ENCODE results near the gene RASAL1.

The RASAL1 gene

DNA sequence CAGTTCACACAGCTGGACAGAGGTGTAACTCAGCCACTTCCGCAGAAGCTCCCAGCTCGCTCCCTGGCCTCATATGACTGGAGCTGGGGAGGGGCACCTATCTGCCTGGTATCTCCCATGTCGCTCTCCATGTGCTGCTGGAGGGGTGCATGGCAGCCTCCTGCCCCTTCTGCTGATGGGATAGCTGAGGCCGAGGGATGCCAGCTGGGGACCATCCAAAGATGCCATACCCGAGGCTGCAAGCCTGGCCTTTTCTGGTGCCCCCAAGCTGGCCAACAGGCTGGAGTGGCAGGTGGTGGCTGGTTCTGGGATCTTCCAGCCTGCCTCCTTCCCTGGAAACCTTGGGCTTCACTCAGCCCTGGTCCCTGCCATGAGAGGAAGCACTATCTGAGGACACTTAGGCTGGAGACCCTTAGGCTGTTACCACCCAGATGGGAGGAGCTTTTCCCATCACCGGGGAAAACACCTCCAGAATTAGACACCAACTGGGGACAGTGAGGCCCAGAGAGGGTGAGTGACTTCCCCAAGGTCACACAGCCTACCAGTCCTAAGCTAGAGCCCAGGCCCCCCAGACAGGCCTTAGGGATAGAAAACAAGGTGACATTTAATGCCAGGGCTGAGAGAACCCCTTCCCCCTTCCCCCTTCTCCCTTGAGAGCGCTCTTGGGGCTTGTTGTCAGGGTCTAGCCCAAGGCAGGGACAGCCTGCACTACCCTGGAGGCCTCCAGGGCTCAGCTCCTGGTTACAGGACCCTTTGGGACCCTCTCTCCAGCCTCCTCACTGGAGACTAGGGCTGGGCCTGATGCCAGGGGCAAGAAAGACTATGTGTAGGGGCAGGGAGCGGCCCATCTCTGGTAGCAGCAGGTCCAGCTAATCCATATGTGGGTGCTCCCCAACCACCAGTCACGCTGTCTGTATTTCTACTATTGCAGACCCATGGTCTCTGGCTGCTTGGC is 71.9 kb downstream of the RASAL1 start:
- no peak overlapping the region for H3K4me2 ChIP-seq (ENCODE audit: low read length, poor library complexity, severe bottlenecking)

DNA sequence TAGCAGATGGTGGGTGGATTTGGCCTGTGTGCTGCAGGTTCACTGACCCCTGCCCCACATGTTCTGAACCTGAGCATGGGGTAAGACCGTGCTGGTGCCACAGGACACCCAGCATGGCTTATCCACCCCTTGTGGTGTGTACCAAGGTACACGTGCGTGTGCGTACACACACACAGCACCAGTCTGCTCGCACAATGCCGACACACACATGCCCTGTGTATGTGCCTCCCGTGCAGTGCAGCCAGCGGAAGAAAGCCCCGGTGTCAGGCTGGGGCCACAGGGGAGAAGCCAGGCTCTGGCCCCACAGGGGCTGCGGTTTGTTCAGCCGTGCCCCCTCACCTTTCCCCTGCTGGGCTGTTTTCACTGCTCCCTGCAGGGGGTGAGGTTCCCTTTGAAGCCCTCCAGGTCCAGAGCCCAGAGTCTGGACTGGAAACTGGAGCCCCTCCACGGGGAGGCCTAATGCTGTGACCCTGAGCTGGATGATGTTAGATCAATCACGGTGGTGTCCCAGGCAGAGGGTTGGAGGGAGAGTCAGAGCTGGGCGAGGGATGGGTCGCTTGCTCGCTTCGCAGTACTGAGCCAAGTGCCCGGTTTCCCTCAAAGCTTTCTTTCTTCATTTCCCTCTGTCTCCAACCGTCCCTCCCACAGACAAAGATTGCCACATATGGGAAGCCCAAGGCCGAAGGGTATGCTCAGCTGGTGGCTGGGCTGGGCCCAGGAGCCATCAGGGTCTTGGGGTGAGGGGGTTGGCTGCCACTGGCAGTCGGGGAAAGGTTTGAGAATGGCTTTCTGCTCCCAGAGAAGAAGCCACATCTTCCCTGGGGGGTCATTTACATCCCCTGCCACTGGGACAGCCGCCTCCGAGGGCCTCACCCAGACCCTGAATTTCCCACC is 72.8 kb downstream of the RASAL1 start:
- peaks cover 64 to 92% of the 10 kb centered on the region in 2 experiments for H3K27me3 ChIP-seq (ENCODE audit: control insufficient read depth in 1 of 2, insufficient read depth in 1 of 2, low read length in 2 of 2)
- H2AK5ac ChIP-seq (ENCODE audit: low read length, severe bottlenecking), result no peak overlapping the region
- H3K4me1 ChIP-seq (ENCODE audit: control insufficient read depth, insufficient read depth, low read depth, low read length), result peaks cover 11% of the 10 kb centered on the region
- H3K14ac ChIP-seq (ENCODE audit: low read length in 2 of 2), result no peak overlapping the region
- H3K9ac ChIP-seq (ENCODE audit: low read length), result no peak overlapping the region
- no peak overlapping the region for H4K8ac ChIP-seq (ENCODE audit: low read length)
- no peak overlapping the region for H4K91ac ChIP-seq (ENCODE audit: low read length)
- no peak overlapping the region for H2BK120ac ChIP-seq (ENCODE audit: low read depth, low read length)
- no peak overlapping the region for H3K4ac ChIP-seq (ENCODE audit: low read depth in 1 of 2, low read length in 2 of 2)
- no peak overlapping the region for H3K27ac ChIP-seq (ENCODE audit: low read length, poor library complexity, severe bottlenecking)
- DNase-seq, result no peak
- no peak overlapping the region for H3K4me3 ChIP-seq (ENCODE audit: insufficient read depth in 1 of 2, low read depth in 1 of 2, low read length in 2 of 2)
- no peak overlapping the region for H3K4me2 ChIP-seq (ENCODE audit: low read length, poor library complexity, severe bottlenecking)
- no peak overlapping the region for H2AFZ ChIP-seq (ENCODE audit: low read depth, low read length)
- no peak overlapping the region for H3K23ac ChIP-seq (ENCODE audit: low read length in 2 of 2)
- no peak overlapping the region for H3K18ac ChIP-seq (ENCODE audit: low read depth in 1 of 2, low read length in 2 of 2)
- no peaks in the 10 kb centered on the region for H3K79me1 ChIP-seq (replicated peaks; ENCODE audit: low read length, poor library complexity, severe bottlenecking)
- WGBS, result 61% methylated on average over 18 of the region's 23 CpGs
- no peak overlapping the region for H2BK12ac ChIP-seq (ENCODE audit: low read length in 2 of 2)
- H3K36me3 ChIP-seq (ENCODE audit: control insufficient read depth in 1 of 2, insufficient read depth in 2 of 2, low read depth in 1 of 2, low read length in 2 of 2), result no peaks in the 10 kb centered on the region
- no peak overlapping the region for H2BK5ac ChIP-seq (ENCODE audit: low read depth, low read length, poor library complexity, severe bottlenecking)
- H2BK15ac ChIP-seq (ENCODE audit: low read depth, poor library complexity, severe bottlenecking), result no peak overlapping the region
- no peaks in the 10 kb centered on the region for H3K9me3 ChIP-seq (ENCODE audit: control insufficient read depth, low read length)

More for the DNA sequence above, 71.9 kb downstream of the RASAL1 start:
- Histone ChIP-seq H3K79me1 (replicated peaks; ENCODE audit: low read length, poor library complexity, severe bottlenecking) (no peaks in the 10 kb centered on the region), H2AK5ac (ENCODE audit: low read length, severe bottlenecking) (no peak overlapping the region), H3K4me3 (ENCODE audit: insufficient read depth in 1 of 2, low read depth in 1 of 2, low read length in 2 of 2) (no peak overlapping the region), H3K9ac (ENCODE audit: low read length) (no peak overlapping the region), H4K91ac (ENCODE audit: low read length) (no peak overlapping the region), H2BK5ac (ENCODE audit: low read depth, low read length, poor library complexity, severe bottlenecking) (no peak overlapping the region), H3K18ac (ENCODE audit: low read depth in 1 of 2, low read length in 2 of 2) (no peak overlapping the region), H3K27me3 (ENCODE audit: control insufficient read depth in 1 of 2, insufficient read depth in 1 of 2, low read length in 2 of 2) (peaks cover 62 to 91% of the 10 kb centered on the region in 2 experiments), H2BK15ac (ENCODE audit: low read depth, poor library complexity, severe bottlenecking) (no peak overlapping the region), H3K4me1 (ENCODE audit: control insufficient read depth, insufficient read depth, low read depth, low read length) (peaks cover 11% of the 10 kb centered on the region), H3K4ac (ENCODE audit: low read depth in 1 of 2, low read length in 2 of 2) (no peak overlapping the region), H4K8ac (ENCODE audit: low read length) (no peak overlapping the region), H2BK120ac (ENCODE audit: low read depth, low read length) (no peak overlapping the region), H3K9me3 (ENCODE audit: control insufficient read depth, low read length) (no peaks in the 10 kb centered on the region), H2AFZ (ENCODE audit: low read depth, low read length) (no peak overlapping the region), H3K14ac (ENCODE audit: low read length in 2 of 2) (no peak overlapping the region), H2BK12ac (ENCODE audit: low read length in 2 of 2) (no peak overlapping the region), H3K27ac (ENCODE audit: low read length, poor library complexity, severe bottlenecking) (no peak overlapping the region), H3K36me3 (ENCODE audit: control insufficient read depth in 1 of 2, insufficient read depth in 2 of 2, low read depth in 1 of 2, low read length in 2 of 2) (no peaks in the 10 kb centered on the region), H3K23ac (ENCODE audit: low read length in 2 of 2) (no peak overlapping the region)
- 78% methylated on average over 9 of the region's 9 CpGs for WGBS
- no peak for DNase-seq

DNA sequence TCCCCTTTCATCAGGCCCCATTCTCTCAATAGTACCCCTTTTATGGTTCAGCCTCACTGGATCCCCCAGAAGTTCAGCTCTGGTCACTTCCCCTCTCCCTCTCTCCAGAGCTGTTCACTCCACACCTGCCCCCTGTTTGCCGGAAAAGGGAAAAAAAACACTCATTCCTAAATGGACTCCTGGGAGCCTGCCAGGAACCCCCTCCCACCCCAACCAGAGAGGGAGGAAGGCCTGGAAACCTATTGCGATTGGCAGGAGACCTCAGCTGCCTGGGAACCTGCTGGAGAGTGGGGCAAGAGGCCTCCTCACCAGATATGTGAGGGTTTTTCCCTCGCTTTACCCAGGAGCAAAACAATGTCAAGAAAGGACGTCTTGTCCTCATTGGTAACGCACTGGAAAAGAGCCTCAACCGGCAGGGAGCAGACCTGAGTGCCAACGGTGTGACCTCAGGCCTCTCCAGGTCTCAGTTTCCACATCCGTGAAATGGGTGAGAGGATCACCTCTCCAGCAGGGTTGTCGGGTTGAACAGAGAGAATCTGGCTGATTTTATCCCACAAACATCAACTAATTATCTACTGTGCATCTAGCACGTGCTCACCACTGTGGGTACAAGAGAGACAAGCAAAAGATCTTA is 74.4 kb downstream of the RASAL1 start:
- 71% methylated on average over 10 of the region's 10 CpGs for WGBS

More for the DNA sequence above, 74.4 kb downstream of the RASAL1 start:
- Histone ChIP-seq H3K9me3 (ENCODE audit: control insufficient read depth, low read length) (no peaks in the 10 kb centered on the region), H3K36me3 (ENCODE audit: control insufficient read depth in 1 of 2, insufficient read depth in 2 of 2, low read depth in 1 of 2, low read length in 2 of 2) (no peaks in the 10 kb centered on the region), H3K79me1 (replicated peaks; ENCODE audit: low read length, poor library complexity, severe bottlenecking) (no peaks in the 10 kb centered on the region), H3K4me3 (ENCODE audit: insufficient read depth in 1 of 2, low read depth in 1 of 2, low read length in 2 of 2) (no peak overlapping the region), H3K23ac (ENCODE audit: low read length in 2 of 2) (no peak overlapping the region), H2BK120ac (ENCODE audit: low read depth, low read length) (no peak overlapping the region), H2AFZ (ENCODE audit: low read depth, low read length) (no peak overlapping the region), H2AK5ac (ENCODE audit: low read length, severe bottlenecking) (no peak overlapping the region), H3K4me2 (ENCODE audit: low read length, poor library complexity, severe bottlenecking) (no peak overlapping the region), H2BK15ac (ENCODE audit: low read depth, poor library complexity, severe bottlenecking) (no peak overlapping the region), H4K91ac (ENCODE audit: low read length) (no peak overlapping the region), H4K8ac (ENCODE audit: low read length) (no peak overlapping the region), H2BK12ac (ENCODE audit: low read length in 2 of 2) (no peak overlapping the region), H3K4ac (ENCODE audit: low read depth in 1 of 2, low read length in 2 of 2) (no peak overlapping the region), H3K4me1 (ENCODE audit: control insufficient read depth, insufficient read depth, low read depth, low read length) (peaks cover 22% of the 10 kb centered on the region), H3K27me3 (ENCODE audit: control insufficient read depth in 1 of 2, insufficient read depth in 1 of 2, low read length in 2 of 2) (peaks cover 67 to 90% of the 10 kb centered on the region in 2 experiments), H2BK5ac (ENCODE audit: low read depth, low read length, poor library complexity, severe bottlenecking) (no peak overlapping the region), H3K14ac (ENCODE audit: low read length in 2 of 2) (no peak overlapping the region), H3K27ac (ENCODE audit: low read length, poor library complexity, severe bottlenecking) (no peak overlapping the region), H3K9ac (ENCODE audit: low read length) (no peak overlapping the region), H3K18ac (ENCODE audit: low read depth in 1 of 2, low read length in 2 of 2) (no peak overlapping the region)
- DNase-seq, result no peak

Data from mesenchymal stem cell (in vitro differentiated cells and primary cell).